ENCODE data around the gene BOC. TPM values are rescaled to one million over a fixed set of nuclear protein-coding genes. Genes with fewer than 3 reads are reported as not detected.
A peak's percentile ranks its signal among the peaks of the same experiment; 100 is the strongest.

The BOC gene
- total and polyA plus RNA-seq, 2 of the 8 experiments (the other 6 are each of a cell fraction or from before 2014, with no cell fraction given) = 6.9 to 9.3 TPM

DNA sequence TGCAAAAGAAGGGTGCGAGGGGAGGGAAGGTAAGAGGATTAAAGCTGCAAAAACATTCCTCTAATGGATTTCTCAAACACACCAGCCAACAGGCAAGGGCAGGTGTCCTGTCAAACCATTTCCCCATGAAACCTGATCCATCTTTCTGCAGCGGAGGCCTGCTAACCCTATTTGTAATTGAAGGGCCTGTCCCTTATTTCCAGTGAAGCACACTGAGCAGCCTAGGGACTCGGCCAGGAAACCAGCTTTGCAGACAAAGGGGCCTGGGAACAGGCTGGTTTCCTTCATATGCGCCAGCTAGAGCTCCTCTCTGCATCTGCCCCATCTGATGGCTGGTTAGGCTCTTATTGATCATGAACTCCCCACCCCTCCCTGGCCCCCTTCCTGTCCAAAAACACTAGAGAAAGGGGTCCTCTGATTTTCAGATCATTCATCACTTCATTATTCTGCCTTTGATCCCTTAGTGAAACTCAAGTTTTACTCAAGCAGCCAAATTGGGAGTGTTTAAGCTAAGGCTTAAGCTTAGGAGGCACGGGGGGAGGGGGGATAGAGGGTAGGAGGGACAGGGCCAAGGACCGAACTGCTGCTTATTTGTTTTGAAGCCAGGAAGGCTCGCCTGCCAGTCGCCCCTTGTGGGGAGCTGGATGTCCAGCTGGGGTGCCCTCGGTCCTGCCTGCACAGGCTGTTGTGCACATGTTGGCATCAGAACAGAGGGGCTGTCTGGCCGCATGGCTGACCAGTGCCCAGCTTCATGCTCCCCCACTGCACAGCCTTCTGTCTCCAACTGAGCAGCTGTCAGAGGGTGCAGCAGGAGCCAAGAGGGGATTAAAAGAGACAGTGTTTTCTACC lies 53.1 kb downstream of the BOC start:
- Histone ChIP-seq H3K4me1 (replicated peaks in 1 of 4; ENCODE audit: control insufficient read depth in 3 of 4, insufficient read depth in 4 of 4, low read length in 3 of 4) (peaks cover 7 to 29% (median 21%) of the 10 kb centered on the region in 4 experiments), H3K23me2 (ENCODE audit: low read depth, low read length) (no peaks in the 10 kb centered on the region), H4K8ac (ENCODE audit: extremely low read depth, insufficient read depth, low read length) (0 out of 2 replicates have a peak overlapping the region, but pooled peaks have one; percentile 39), H4K5ac (ENCODE audit: insufficient read length, low read depth, low read length) (peak overlapping the region; percentile 64), H4K91ac (replicated peaks; ENCODE audit: insufficient read length, low read length) (peak overlapping the region; percentile 92), H3K23ac (ENCODE audit: insufficient read length) (no peak overlapping the region), H2BK15ac (ENCODE audit: low read length) (peak overlapping the region; percentile 67; the same call in 1 of the 2 replicates), H3K36me3 (ENCODE audit: control insufficient read depth in 2 of 4, insufficient read depth in 4 of 4, low read length in 3 of 4) (no peaks in the 10 kb centered on the region), H3K9ac (replicated peaks in 1 of 4; ENCODE audit: extremely low read depth in 1 of 4, low read depth in 3 of 4, low read length in 3 of 4) (peak overlapping the region in 2 of 4 experiments; percentile 22 to 26; a peak in 2 of 7 replicates), H3K18ac (ENCODE audit: extremely low read depth, low read length) (peak overlapping the region; percentile 95), H3K14ac (ENCODE audit: insufficient read length) (no peak overlapping the region), H3K4ac (replicated peaks; ENCODE audit: insufficient read length, low read depth, low read length) (no peak overlapping the region), H3K4me3 (ENCODE audit: extremely low read depth in 1 of 4, insufficient read depth in 2 of 4, low read depth in 3 of 4, low read length in 4 of 4) (peak overlapping the region in 3 of 4 experiments; percentile 7 to 28 (median 8); a peak in 3 of 8 replicates), H3K9me3 (ENCODE audit: insufficient read depth in 2 of 2, low read depth in 1 of 2, low read length in 1 of 2) (no peaks in the 10 kb centered on the region), H2BK12ac (ENCODE audit: low read depth, low read length) (peak overlapping the region; percentile 95), H3K4me2 (ENCODE audit: insufficient read depth in 1 of 2, low read depth in 2 of 2, low read length in 2 of 2) (peak overlapping the region; percentile 48 to 53), H2BK20ac (ENCODE audit: low read length) (peak overlapping the region; percentile 94; the same call in 1 of the 2 replicates), H3K56ac (replicated peaks; ENCODE audit: insufficient read length, low read depth, low read length) (no peak overlapping the region), H2AK5ac (ENCODE audit: low read depth, low read length) (no peak overlapping the region), H3K79me2 (ENCODE audit: control insufficient read depth in 1 of 2, insufficient read depth in 2 of 2, low read length in 2 of 2) (no peaks in the 10 kb centered on the region), H3K79me1 (ENCODE audit: low read depth, low read length) (no peaks in the 10 kb centered on the region), H3K27me3 (replicated peaks in 1 of 4; ENCODE audit: control insufficient read depth in 3 of 4, extremely low read depth in 1 of 4, insufficient read depth in 3 of 4, low read length in 3 of 4) (0 out of 7 replicates have a peak, but pooled peaks cover 0 to 1% (median 0%) of the 10 kb centered on the region in 4 experiments), H2BK5ac (ENCODE audit: low read depth, low read length) (peak overlapping the region; percentile 76; the same call in 1 of the 2 replicates), H3K27ac (ENCODE audit: low read depth, low read length) (peak overlapping the region; percentile 44; the same call in 1 of the 2 replicates), H4K20me1 (replicated peaks in 1 of 2; ENCODE audit: control insufficient read depth in 1 of 2, insufficient read depth in 2 of 2, low read length in 2 of 2) (no peaks in the 10 kb centered on the region), H2BK120ac (replicated peaks; ENCODE audit: low read depth, low read length) (peak overlapping the region; percentile 45), H2AFZ (ENCODE audit: low read length) (no peak overlapping the region)
- DNase-seq (ENCODE audit: low read depth in 1 of 2, low spot score in 2 of 2) (peak; percentile 36 to 59), FAIRE-seq (peak; percentile 95)
- ChIA-PET POLR2A (ENCODE audit: partially characterized antibody) (interaction anchor here (0.8 to 1.5 kb wide), 5 partner anchors 9 to 54 kb away, joined by 3 to 6 read pairs (median 3); partner anchors contain the start of gene BOC), CTCF (ENCODE audit: partially characterized antibody) (interaction anchor here (0.7 to 4.7 kb wide), 17 partner anchors 8 to 1153 kb away, joined by 3 to 63 read pairs (median 4); partner anchors contain the start of gene BOC)
- 29% methylated on average over 10 of the region's 10 CpGs; no CpG with 5 or more reads in 1 of the 2 experiments for WGBS, 2 experiments (ENCODE audit: extremely low coverage in 1 of 2, insufficient coverage in 1 of 2, insufficient read length in 1 of 2, insufficient replicate concordance in 2 of 2, low coverage in 1 of 2, low lambda C conversion rate in 2 of 2, missing lambda C conversion rate in 1 of 2)
- TF ChIP-seq KDM5A (IDR thresholded peaks at IDR 0.05; ENCODE audit: low read length) (no peak), POU5F1 (IDR thresholded peaks at IDR 0.05; ENCODE audit: low read depth, low read length) (no peak), SAP30 (IDR thresholded peaks at IDR 0.05; ENCODE audit: insufficient read depth, insufficient replicate concordance, low read length) (no peak), TAF1 (IDR thresholded peaks at IDR 0.05; ENCODE audit: low read depth, low read length) (0 out of 2 replicates have a peak, but pooled peaks have one; percentile 58), EGR1 (IDR thresholded peaks at IDR 0.05; ENCODE audit: borderline replicate concordance, low read depth, low read length) (no peak), SIX5 (IDR thresholded peaks at IDR 0.05; ENCODE audit: low read depth, low read length) (0 out of 2 replicates have a peak, but pooled peaks have one; percentile 23), SRF (IDR thresholded peaks at IDR 0.05; ENCODE audit: low read depth, low read length) (no peak), CHD2 (IDR thresholded peaks at IDR 0.05; ENCODE audit: low read length) (no peak), RNF2 (IDR thresholded peaks at IDR 0.05; ENCODE audit: borderline replicate concordance, low read depth, low read length, missing control alignments, poor library complexity, severe bottlenecking) (no peak)
- TF ChIP-seq, protein P1, sequence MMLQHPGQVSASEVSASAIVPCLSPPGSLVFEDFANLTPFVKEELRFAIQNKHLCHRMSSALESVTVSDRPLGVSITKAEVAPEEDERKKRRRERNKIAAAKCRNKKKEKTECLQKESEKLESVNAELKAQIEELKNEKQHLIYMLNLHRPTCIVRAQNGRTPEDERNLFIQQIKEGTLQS (IDR thresholded peaks at IDR 0.05; ENCODE audit: insufficient read depth, low read depth, low read length) = no peak
